K562 (cell line): ENCODE data around the gene LRRC4B. TPM values are rescaled to one million over a fixed set of nuclear protein-coding genes. Genes with fewer than 3 reads are reported as not detected.

Experiments
- ATAC-seq: fragments of 200-7000 bp; cut with Tn5 transposase; 3 replicates; pipeline ENCODE4 v1.9.1; 2020; ENCODE audit warnings: moderate library complexity
- BruUV-seq: library from RNA; stranded (reverse); fragments of 400-500 nt; replicated peaks from 2 replicates; lab custom pipeline; 2021; lab: Mats Ljungman, UMichigan
- CTCF ChIA-PET: fragments of 300-600 bp; formaldehyde crosslinking; extraction: SDS; loops from one replicate; lab custom pipeline; 2021; ENCODE audit warnings: low intra/inter-chr PET ratio; lab: Yijun Ruan, JAX
- POLR2A ChIA-PET: fragments of 300-600, 350-650 bp; sonication (Branson Sonifier 250); formaldehyde crosslinking; extraction: SDS; loops from one replicate; lab custom pipeline; 2021; ENCODE audit warnings: antibody characterized with exemption, inconsistent platforms; lab: Yijun Ruan, JAX
- DNase-seq, 4 experiments: peaks; one replicate each; pipeline versions ENCODE4 v3.0.0 to v3.0.0-alpha.2; 2011 to 2018; ENCODE audit warnings: low spot score in 3 of 4, mixed read lengths in 3 of 4; ENCODE audit errors: extremely low read depth in 1 of 4
- FAIRE-seq: peaks from 2 replicates; lab custom pipeline; 2011; peaks lifted over from hg19 to GRCh38; lab: Jason Lieb, UNC
- H2AFZ ChIP-seq: 2 replicates; pipeline ENCODE4 v1.6.0; 2011; ENCODE audit warnings: low read depth, low read length, control low read depth, inconsistent platforms
- H3K27ac ChIP-seq: fragments of 200-600 bp; 3 replicates; pipeline ENCODE4 v1.8.0; 2011; ENCODE audit warnings: low read depth, mild to moderate bottlenecking, control low read depth, inconsistent platforms, low read length, moderate library complexity, mixed read lengths; ENCODE audit errors: extremely low read depth
- H3K27me3 ChIP-seq, 2 experiments: fragments of 300-600 bp in 1 of 2; 2 replicates in 1 of 2; 3 replicates in 1 of 2; pipeline versions ENCODE4 v1.6.0 to v1.8.0; 2011; ENCODE audit warnings: inconsistent platforms in 2 of 2, low read length in 2 of 2, mild to moderate bottlenecking in 1 of 2, mixed read lengths in 1 of 2, moderate library complexity in 1 of 2; ENCODE audit not compliant: control insufficient read depth in 2 of 2, insufficient read depth in 2 of 2
- H3K36me3 ChIP-seq: fragments of 300-600 bp; 3 replicates; pipeline ENCODE4 v1.8.0; 2011; ENCODE audit warnings: mild to moderate bottlenecking, low read length, inconsistent platforms; ENCODE audit not compliant: control insufficient read depth, insufficient read depth
- H3K4me1 ChIP-seq, 2 experiments: fragments of 200-600 bp in 1 of 2; replicated peaks in 1 of 2; 2 replicates in 1 of 2; 3 replicates in 1 of 2; pipeline versions ENCODE4 v1.5.1 to v1.8.0; 2011; ENCODE audit warnings: inconsistent platforms in 2 of 2, low read length in 2 of 2, mild to moderate bottlenecking in 1 of 2, mixed read lengths in 1 of 2, moderate library complexity in 1 of 2; ENCODE audit not compliant: control insufficient read depth in 2 of 2, insufficient read depth in 2 of 2
- H3K4me2 ChIP-seq: 2 replicates; pipeline ENCODE4 v1.6.1; 2011; ENCODE audit warnings: low read length, control low read depth, inconsistent platforms, mixed read lengths; ENCODE audit not compliant: insufficient read depth
- H3K4me3 ChIP-seq: fragments of 200-600 bp; sonication (generic), shearing (Covaris generic); 2 replicates; pipeline ENCODE4 v1.5.1; 2016; ENCODE audit warnings: control low read depth, inconsistent platforms
- H3K79me2 ChIP-seq: fragments of 200-600 bp; 3 replicates; pipeline ENCODE4 v1.8.0; 2011; ENCODE audit warnings: low read length, inconsistent platforms; ENCODE audit not compliant: control insufficient read depth, insufficient read depth
- H3K9ac ChIP-seq, 2 experiments: 2 replicates each; pipeline versions ENCODE4 v1.6.0 to v1.6.1; 2011; ENCODE audit warnings: low read depth in 2 of 2, low read length in 2 of 2, control low read depth in 1 of 2, inconsistent platforms in 1 of 2, mild to moderate bottlenecking in 1 of 2, mixed read lengths in 1 of 2; ENCODE audit not compliant: insufficient read depth in 1 of 2
- H3K9me1 ChIP-seq: one replicate; pipeline ENCODE4 v1.6.0; 2011; ENCODE audit warnings: inconsistent platforms, mild to moderate bottlenecking, low read length, moderate library complexity; ENCODE audit not compliant: control insufficient read depth, insufficient read depth
- H3K9me3 ChIP-seq: replicated peaks from 2 replicates; pipeline ENCODE4 v1.5.1; 2011; ENCODE audit warnings: low read depth, low read length, inconsistent platforms; ENCODE audit not compliant: control insufficient read depth, insufficient read depth
- H4K20me1 ChIP-seq: replicated peaks from 2 replicates; pipeline ENCODE4 v1.6.1; 2011; ENCODE audit warnings: low read length, inconsistent platforms, mixed read lengths; ENCODE audit not compliant: control insufficient read depth, insufficient read depth
- BCLAF1 ChIP-seq, 2 experiments: fragments of 450-650 bp in 1 of 2; IDR thresholded peaks; 2 replicates each; pipeline ENCODE4 v1.6.1; 2011 to 2017; ENCODE audit warnings: low read depth in 2 of 2, antibody characterized with exemption in 1 of 2, borderline replicate concordance in 1 of 2, low read length in 1 of 2, mild to moderate bottlenecking in 1 of 2, mixed read lengths in 1 of 2; ENCODE audit not compliant: control insufficient read depth in 1 of 2
- FOXK1 ChIP-seq: sonication (generic); formaldehyde crosslinking; IDR thresholded peaks from 2 replicates; pipeline ENCODE4 v1.8.0; 2022; ENCODE audit warnings: missing genetic modification reagents, mild to moderate bottlenecking, borderline replicate concordance
- HDGF ChIP-seq: fragments of 450-650 bp; IDR thresholded peaks from 2 replicates; pipeline ENCODE4 v1.6.1; 2016
- NFIX ChIP-seq: fragments of 250-450 bp; sonication (Bioruptor Pico); IDR thresholded peaks from 2 replicates; pipeline ENCODE4 v1.4.0; 2020; ENCODE audit warnings: low read depth, mild to moderate bottlenecking, moderate library complexity
- POLR2G ChIP-seq: fragments of 200-400 bp; formaldehyde crosslinking; IDR thresholded peaks from 2 replicates; pipeline ENCODE4 v1.6.1; 2017; ENCODE audit warnings: low read depth, mild to moderate bottlenecking, antibody characterized with exemption, low read length, moderate library complexity
- PRMT5 ChIP-seq: sonication (generic); formaldehyde crosslinking; IDR thresholded peaks from 2 replicates; pipeline ENCODE4 v1.5.0; 2020; ENCODE audit warnings: missing genetic modification reagents
- STAG1 ChIP-seq: sonication (generic); formaldehyde crosslinking; IDR thresholded peaks from 2 replicates; pipeline ENCODE4 v1.5.0; 2020; ENCODE audit warnings: missing genetic modification reagents, borderline replicate concordance
- TBL1XR1 ChIP-seq, 2 experiments: IDR thresholded peaks; 2 replicates each; pipeline ENCODE4 v1.6.1; 2012; ENCODE audit warnings: improper control_type of control experiment in 2 of 2, low read length in 2 of 2, mild to moderate bottlenecking in 1 of 2
- ZKSCAN8 ChIP-seq: fragments of 200-800 bp; sonication (Bioruptor generic); IDR thresholded peaks from 2 replicates; pipeline ENCODE4 v1.6.1; 2016; ENCODE audit warnings: missing genetic modification characterization, missing compliant biosample characterization
- ZNF263 ChIP-seq: sonication (generic); formaldehyde crosslinking; IDR thresholded peaks from 2 replicates; pipeline ENCODE4 v1.8.0; 2022; ENCODE audit warnings: mild to moderate bottlenecking, missing genetic modification reagents, borderline replicate concordance
- ZNF668 ChIP-seq: fragments of 250-450 bp; sonication (Bioruptor Pico); IDR thresholded peaks from 2 replicates; pipeline ENCODE4 v1.8.0; 2022; ENCODE audit warnings: mild to moderate bottlenecking, inconsistent platforms
- WGBS: fragments of 100-300 bp; shearing (Covaris generic); methylation state at CpG from one replicate; pipeline ENCODE4 v1.1.6; 2016; ENCODE audit warnings: low coverage, mixed read lengths; ENCODE audit not compliant: insufficient coverage; ENCODE audit errors: missing lambda C conversion rate; 5-methylcytosine and 5-hydroxymethylcytosine counted together
- in situ Hi-C: fragments of 300-500 bp; cut with MboI; formaldehyde crosslinking; loops from 4 replicates; pipeline ENCODE4 v1.15.0; 2018; ENCODE audit warnings: inconsistent platforms, mixed read lengths
- intact Hi-C: fragments of 100-400 bp; cut with micrococcal nuclease; formaldehyde crosslinking; loops from 2 replicates; pipeline ENCODE4 v1.14.2; 2022
- polyA plus RNA-seq, 8 experiments: library from polyadenylated mRNA; depleted of rRNA in 4 of 8; stranded (reverse) in 5 of 8; unstranded in 3 of 8; fragments of >200 nt; fragmentation: Nextera tagmentation in 2 of 8; fragmentation: Illumina TruSeq in 1 of 8; extraction: Ambion mirVana in 2 of 8; extraction: Trizol in 1 of 8; gene quantifications; 2 replicates each; pipeline versions ENCODE4 v1.2.1 to v1.2.3, GENCODE V29; 2011 to 2014; ENCODE audit warnings: inconsistent platforms in 1 of 8, missing spikeins in 1 of 8
- total RNA-seq, 7 experiments: library from RNA; depleted of rRNA in 6 of 7; stranded (reverse); fragments of >200 nt in 6 of 7; fragmentation: Illumina TruSeq in 2 of 7; extraction: Trizol in 2 of 7; gene quantifications; 2 replicates each; pipeline versions ENCODE4 v1.2.1 to v1.2.3, GENCODE V29; 2011 to 2021; ENCODE audit warnings: low replicate concordance in 1 of 7
- TF ChIP-seq, protein P1 (sequence below), 2 experiments: fragments of 450-650 bp; IDR thresholded peaks; 2 replicates each; pipeline ENCODE4 v1.6.1; 2016
- TF ChIP-seq, protein P2 (sequence below): sonication (generic); formaldehyde crosslinking; IDR thresholded peaks from 2 replicates; pipeline ENCODE4 v1.8.0; 2022; ENCODE audit warnings: missing genetic modification reagents, mild to moderate bottlenecking, moderate library complexity, borderline replicate concordance
- TF ChIP-seq, protein P3 (sequence below): fragments of 450-650 bp; IDR thresholded peaks from 2 replicates; pipeline ENCODE4 v1.6.1; 2016; ENCODE audit warnings: missing biosample characterization, missing genetic modification characterization

LRRC4B gene
- total and polyA plus RNA-seq, 9 of the 15 experiments (the other 6 are each of a cell fraction or from before 2014, with no cell fraction given) = 0.18 to 9.6 (median 2.9) TPM; not detected in 2

DNA sequence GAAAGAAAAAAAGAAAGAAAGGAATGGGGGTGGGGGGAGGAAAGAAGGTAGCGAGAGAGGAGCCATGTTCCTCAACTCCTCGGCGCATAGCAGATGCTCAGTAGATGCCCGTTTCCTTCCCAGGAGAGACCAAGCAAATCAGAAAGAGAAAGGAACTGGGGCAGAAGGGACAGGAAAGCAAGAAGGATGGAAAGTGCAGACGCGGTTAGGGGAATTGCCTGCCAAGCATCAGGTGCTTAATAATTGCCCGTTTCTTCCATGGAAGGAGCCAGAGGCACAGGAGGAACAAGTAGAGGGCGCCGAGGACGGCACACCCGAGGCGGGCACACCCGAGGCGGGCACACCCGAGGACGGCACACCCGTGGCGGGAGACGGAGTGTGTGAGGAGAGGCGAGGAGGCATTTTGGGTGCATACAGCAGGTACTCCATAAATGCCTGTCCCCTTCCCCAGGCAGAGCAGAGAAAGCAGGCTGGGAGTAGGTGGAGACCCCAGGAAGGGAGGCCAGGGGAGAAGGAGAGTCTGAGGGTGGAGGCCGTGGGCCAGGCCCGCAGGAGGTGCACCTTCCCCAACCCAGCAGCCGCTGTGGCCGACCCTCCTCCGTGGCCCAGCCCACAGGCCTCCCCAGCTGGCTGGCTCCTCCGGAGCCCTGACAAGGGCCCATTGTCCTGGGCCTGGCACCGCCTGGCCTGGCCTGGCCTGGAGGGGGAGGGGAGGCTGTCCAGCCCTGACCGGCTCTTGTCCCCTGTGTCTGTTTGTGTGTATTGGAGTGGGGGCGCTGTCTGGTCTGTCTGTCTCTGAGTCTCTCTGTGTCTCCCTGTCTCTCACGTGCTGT is 71.8 kb downstream of the LRRC4B start:
- peak; percentile 46 for ATAC-seq
- Histone ChIP-seq H3K27ac (no peak overlapping the region), H3K4me1 (peaks cover 3 to 31% of the 10 kb centered on the region in 2 experiments; a peak in 4 of 5 replicates), H2AFZ (no peak overlapping the region), H3K4me2 (no peak overlapping the region), H3K9me3 (no peaks in the 10 kb centered on the region), H4K20me1 (no peaks in the 10 kb centered on the region), H3K79me2 (no peaks in the 10 kb centered on the region), H3K9me1 (no peaks in the 10 kb centered on the region), H3K27me3 (peaks cover 0 to 6% of the 10 kb centered on the region in 2 experiments; a peak in 1 of 5 replicates), H3K4me3 (no peak overlapping the region), H3K36me3 (no peaks in the 10 kb centered on the region), H3K9ac (no peak overlapping the region; a peak in 1 of 4 replicates)
- WGBS = 64% methylated on average over 16 of the region's 30 CpGs
- FAIRE-seq = no peak
- intact Hi-C loops = no loop called here
- ChIA-PET POLR2A (no interaction called here), CTCF (no interaction called here)
- in situ Hi-C loops = no loop called here
- DNase-seq = no peak
- BruUV-seq = no TSS peak
- TF ChIP-seq PRMT5 (no peak), POLR2G (0 out of 2 replicates have a peak, but pooled peaks have one; percentile 19), FOXK1 (CRISPR knock-in tag) (no peak), STAG1 (no peak), BCLAF1 (IDR thresholded peaks at IDR 0.05; ENCODE audit: borderline replicate concordance in 1 of 2, control insufficient read depth in 1 of 2, low read depth in 2 of 2, low read length in 1 of 2) (no peak), TBL1XR1 (IDR thresholded peaks at IDR 0.05; ENCODE audit: low read length in 2 of 2) (no peak), ZNF668 (no peak), ZNF263 (CRISPR knock-in tag) (0 out of 2 replicates have a peak, but pooled peaks have one; percentile 9), HDGF (no peak), NFIX (CRISPR knock-in tag) (no peak), ZKSCAN8 (CRISPR knock-in tag) (peak; percentile 96)
- TF ChIP-seq, protein P1, sequence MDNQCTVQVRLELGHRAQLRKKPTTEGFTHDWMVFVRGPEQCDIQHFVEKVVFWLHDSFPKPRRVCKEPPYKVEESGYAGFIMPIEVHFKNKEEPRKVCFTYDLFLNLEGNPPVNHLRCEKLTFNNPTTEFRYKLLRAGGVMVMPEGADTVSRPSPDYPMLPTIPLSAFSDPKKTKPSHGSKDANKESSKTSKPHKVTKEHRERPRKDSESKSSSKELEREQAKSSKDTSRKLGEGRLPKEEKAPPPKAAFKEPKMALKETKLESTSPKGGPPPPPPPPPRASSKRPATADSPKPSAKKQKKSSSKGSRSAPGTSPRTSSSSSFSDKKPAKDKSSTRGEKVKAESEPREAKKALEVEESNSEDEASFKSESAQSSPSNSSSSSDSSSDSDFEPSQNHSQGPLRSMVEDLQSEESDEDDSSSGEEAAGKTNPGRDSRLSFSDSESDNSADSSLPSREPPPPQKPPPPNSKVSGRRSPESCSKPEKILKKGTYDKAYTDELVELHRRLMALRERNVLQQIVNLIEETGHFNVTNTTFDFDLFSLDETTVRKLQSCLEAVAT (IDR thresholded peaks at IDR 0.05) = no peak
- TF ChIP-seq, protein P2, sequence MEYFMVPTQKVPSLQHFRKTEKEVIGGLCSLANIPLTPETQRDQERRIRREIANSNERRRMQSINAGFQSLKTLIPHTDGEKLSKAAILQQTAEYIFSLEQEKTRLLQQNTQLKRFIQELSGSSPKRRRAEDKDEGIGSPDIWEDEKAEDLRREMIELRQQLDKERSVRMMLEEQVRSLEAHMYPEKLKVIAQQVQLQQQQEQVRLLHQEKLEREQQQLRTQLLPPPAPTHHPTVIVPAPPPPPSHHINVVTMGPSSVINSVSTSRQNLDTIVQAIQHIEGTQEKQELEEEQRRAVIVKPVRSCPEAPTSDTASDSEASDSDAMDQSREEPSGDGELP (CRISPR knock-in tag) = peak; percentile 53; the same call in 1 of the 2 replicates
- TF ChIP-seq, protein P3, sequence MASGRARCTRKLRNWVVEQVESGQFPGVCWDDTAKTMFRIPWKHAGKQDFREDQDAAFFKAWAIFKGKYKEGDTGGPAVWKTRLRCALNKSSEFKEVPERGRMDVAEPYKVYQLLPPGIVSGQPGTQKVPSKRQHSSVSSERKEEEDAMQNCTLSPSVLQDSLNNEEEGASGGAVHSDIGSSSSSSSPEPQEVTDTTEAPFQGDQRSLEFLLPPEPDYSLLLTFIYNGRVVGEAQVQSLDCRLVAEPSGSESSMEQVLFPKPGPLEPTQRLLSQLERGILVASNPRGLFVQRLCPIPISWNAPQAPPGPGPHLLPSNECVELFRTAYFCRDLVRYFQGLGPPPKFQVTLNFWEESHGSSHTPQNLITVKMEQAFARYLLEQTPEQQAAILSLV (tag) = no peak
